HepG2 (cell line): ENCODE measurements around the gene SPTY2D1. TPM values are rescaled to one million over a fixed set of nuclear protein-coding genes. Genes with fewer than 3 reads are reported as not detected.

Experiments
- ATAC-seq: fragments of 200-7000 bp; cut with Tn5 transposase; 3 replicates; pipeline ENCODE4 v1.9.1; 2020; ENCODE audit warnings: mild to moderate bottlenecking, moderate library complexity
- BruUV-seq: library from RNA; stranded (reverse); fragments of 400-500 nt; replicated peaks from 2 replicates; lab custom pipeline; 2021; lab: Mats Ljungman, UMichigan
- CTCF ChIA-PET: fragments of 300-600 bp; formaldehyde crosslinking; extraction: SDS; loops from one replicate; lab custom pipeline; 2021; ENCODE audit warnings: low total read pairs, inconsistent platforms, low intra/inter-chr PET ratio; lab: Yijun Ruan, JAX
- POLR2A ChIA-PET: fragments of 350-600 bp; sonication (Branson Sonifier 250); formaldehyde crosslinking; loops from one replicate; lab custom pipeline; 2020; ENCODE audit warnings: antibody characterized with exemption, inconsistent platforms; lab: Yijun Ruan, JAX
- DNase-seq: peaks from one replicate; pipeline ENCODE4 v3.0.0-alpha.2; 2015; ENCODE audit warnings: low spot score
- FAIRE-seq: peaks from 3 replicates; lab custom pipeline; 2011; peaks lifted over from hg19 to GRCh38; lab: Jason Lieb, UNC
- H2AFZ ChIP-seq: one replicate; pipeline ENCODE4 v1.6.1; 2011; ENCODE audit warnings: low read length, inconsistent platforms
- H3K27ac ChIP-seq: fragments of 300-600 bp; 3 replicates; pipeline ENCODE4 v1.8.0; 2011; ENCODE audit warnings: mixed run types, mild to moderate bottlenecking, mixed read lengths, low read length, inconsistent platforms; ENCODE audit not compliant: insufficient read depth; ENCODE audit errors: extremely low read length
- H3K27me3 ChIP-seq, 2 experiments: fragments of 200-600 bp in 1 of 2; 2 replicates in 1 of 2; 3 replicates in 1 of 2; pipeline versions ENCODE4 v1.6.0 to v1.8.0; 2011; ENCODE audit warnings: low read length in 2 of 2, mild to moderate bottlenecking in 2 of 2, moderate library complexity in 2 of 2, inconsistent platforms in 1 of 2; ENCODE audit not compliant: insufficient read depth in 2 of 2, control insufficient read depth in 1 of 2
- H3K36me3 ChIP-seq, 2 experiments: fragments of 200-600 bp in 1 of 2; replicated peaks in 1 of 2; 2 replicates in 1 of 2; 3 replicates in 1 of 2; pipeline versions ENCODE4 v1.5.1 to v1.8.0; 2011; ENCODE audit warnings: low read length in 2 of 2, inconsistent platforms in 1 of 2; ENCODE audit not compliant: insufficient read depth in 2 of 2, control insufficient read depth in 1 of 2
- H3K4me1 ChIP-seq: 2 replicates; pipeline ENCODE4 v1.5.1; 2012; ENCODE audit warnings: low read length, inconsistent platforms; ENCODE audit not compliant: insufficient read depth
- H3K4me2 ChIP-seq: 2 replicates; pipeline ENCODE4 v1.6.0; 2011; ENCODE audit warnings: low read depth, low read length, inconsistent platforms
- H3K4me3 ChIP-seq, 3 experiments: fragments of 200-600 bp in 1 of 3; sonication (generic), shearing (Covaris generic) in 1 of 3; replicated peaks in 1 of 3; 2 replicates each; pipeline ENCODE4 v1.5.1; 2011 to 2016; ENCODE audit warnings: low read length in 3 of 3, inconsistent platforms in 2 of 3, low read depth in 2 of 3, mild to moderate bottlenecking in 2 of 3, control low read depth in 1 of 3, mixed read lengths in 1 of 3; ENCODE audit not compliant: insufficient read depth in 1 of 3
- H3K79me2 ChIP-seq: one replicate; pipeline ENCODE4 v1.6.1; 2011; ENCODE audit warnings: low read length, inconsistent platforms; ENCODE audit not compliant: insufficient read depth
- H3K9ac ChIP-seq: 2 replicates; pipeline ENCODE4 v1.6.0; 2011; ENCODE audit warnings: mild to moderate bottlenecking, low read depth, low read length, inconsistent platforms; ENCODE audit not compliant: insufficient read depth
- H3K9me3 ChIP-seq: 2 replicates; pipeline ENCODE4 v1.5.1; 2012; ENCODE audit warnings: mild to moderate bottlenecking, low read length
- H4K20me1 ChIP-seq: 2 replicates; pipeline ENCODE4 v1.6.0; 2011; ENCODE audit warnings: inconsistent platforms, mild to moderate bottlenecking, low read length, moderate library complexity; ENCODE audit not compliant: insufficient read depth
- CBX5 ChIP-seq: sonication (generic); formaldehyde crosslinking; IDR thresholded peaks from 2 replicates; pipeline ENCODE4 v1.4.0; 2020; ENCODE audit warnings: missing genetic modification reagents, borderline replicate concordance
- ELF1 ChIP-seq: sonication (generic); formaldehyde crosslinking; IDR thresholded peaks from 2 replicates; pipeline ENCODE4 v1.4.0; 2020; ENCODE audit warnings: missing genetic modification reagents
- HDAC6 ChIP-seq: fragments of 200-600 bp; sonication (generic); IDR thresholded peaks from 2 replicates; pipeline ENCODE4 v1.7.0; 2017; ENCODE audit warnings: mild to moderate bottlenecking, antibody characterized with exemption, low read length, low read depth
- HMG20A ChIP-seq: IDR thresholded peaks from 2 replicates; pipeline ENCODE4 v1.6.1; 2016; ENCODE audit warnings: borderline replicate concordance
- KDM5A ChIP-seq: fragments of 200-600 bp; sonication (generic); IDR thresholded peaks from 2 replicates; pipeline ENCODE4 v1.7.0; 2018; ENCODE audit warnings: antibody characterized with exemption, mild to moderate bottlenecking, low read length, borderline replicate concordance
- STAT5B ChIP-seq: sonication (generic); formaldehyde crosslinking; IDR thresholded peaks from 2 replicates; pipeline ENCODE4 v1.4.0; 2020; ENCODE audit warnings: missing genetic modification reagents
- ZIK1 ChIP-seq: sonication (generic); formaldehyde crosslinking; IDR thresholded peaks from 2 replicates; pipeline ENCODE4 v1.5.0; 2020; ENCODE audit warnings: mild to moderate bottlenecking, low read depth, missing genetic modification reagents, borderline replicate concordance
- WGBS: methylation state at CpG from one replicate; pipeline ENCODE4 v1.1.6; 2017; ENCODE audit warnings: low lambda C conversion rate; 5-methylcytosine and 5-hydroxymethylcytosine counted together
- in situ Hi-C: cut with HindIII; loops from 2 replicates; pipeline ENCODE4 v1.10.0; 2017; ENCODE audit warnings: low pct_unique_long_range_greater_than_20kb; ENCODE audit not compliant: extremely low pct_ligation_motif_present
- intact Hi-C: fragments of 100-400 bp; cut with micrococcal nuclease; formaldehyde crosslinking; loops from one replicate; pipeline ENCODE4 v1.10.0; 2022; ENCODE audit not compliant: unreplicated experiment
- polyA plus RNA-seq, 8 experiments: library from polyadenylated mRNA; depleted of rRNA in 3 of 8; stranded (reverse) in 7 of 8; unstranded in 1 of 8; fragments of >200 nt; fragmentation: Illumina TruSeq in 4 of 8; extraction: Trizol in 4 of 8; gene quantifications; 2 replicates each; pipeline versions ENCODE4 v1.2.1 to v1.2.3, GENCODE V29; 2011 to 2016; ENCODE audit warnings: low read depth in 4 of 8, missing spikeins in 1 of 8, mixed read lengths in 1 of 8; ENCODE audit not compliant: insufficient read depth in 1 of 8
- total RNA-seq, 5 experiments: library from RNA; depleted of rRNA; stranded (reverse); fragments of >200 nt; fragmentation: Illumina TruSeq; extraction: Trizol; gene quantifications; 2 replicates each; pipeline ENCODE4 v1.2.3, GENCODE V29; 2016; ENCODE audit warnings: low read depth in 1 of 5
- TF ChIP-seq, protein P1 (sequence below): sonication (generic); formaldehyde crosslinking; IDR thresholded peaks from 2 replicates; pipeline ENCODE4 v1.5.0; 2020; ENCODE audit warnings: missing genetic modification reagents, mild to moderate bottlenecking, borderline replicate concordance
- TF ChIP-seq, protein P2 (sequence below): IDR thresholded peaks from 2 replicates; pipeline ENCODE4 v1.6.1; 2016; ENCODE audit warnings: low read depth, missing genetic modification reagents, missing compliant biosample characterization

SPTY2D1 gene
- total and polyA plus RNA-seq, 2 of the 13 experiments (the other 11 are each of a cell fraction or from before 2014, with no cell fraction given), result 6.9 to 14.8 TPM

DNA sequence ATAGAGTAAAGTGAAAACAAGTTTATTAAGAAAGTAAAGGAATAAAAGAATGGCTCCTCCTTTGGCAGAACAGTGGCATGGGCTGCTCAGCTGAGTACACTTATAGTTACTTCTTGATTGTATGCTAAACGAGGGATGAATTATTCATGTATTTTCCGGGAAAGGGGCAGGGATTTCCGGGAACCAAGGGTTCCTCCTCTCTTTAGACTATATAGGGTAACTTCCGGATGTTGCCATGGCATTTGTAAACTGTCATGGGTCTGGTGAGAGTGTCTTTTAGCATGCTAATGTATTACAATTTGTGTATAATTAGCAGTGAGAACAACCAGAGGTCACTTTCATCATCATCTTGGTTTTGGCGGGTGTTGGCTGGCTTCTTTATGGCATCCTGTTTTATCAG is 23.5 kb upstream of the SPTY2D1 start:
- Histone ChIP-seq H3K4me3 (no peak overlapping the region), H3K27me3 (no peaks in the 10 kb centered on the region), H3K9me3 (no peaks in the 10 kb centered on the region), H3K79me2 (no peaks in the 10 kb centered on the region), H4K20me1 (no peaks in the 10 kb centered on the region), H3K4me1 (no peaks in the 10 kb centered on the region), H3K27ac (no peak overlapping the region), H3K9ac (no peak overlapping the region), H3K4me2 (no peak overlapping the region), H2AFZ (no peak overlapping the region), H3K36me3 (no peaks in the 10 kb centered on the region)
- TF ChIP-seq HDAC6 (no peak), CBX5 (CRISPR knock-in tag) (no peak), KDM5A (no peak), STAT5B (CRISPR knock-in tag) (no peak), HMG20A (no peak)
- TF ChIP-seq, protein P1, sequence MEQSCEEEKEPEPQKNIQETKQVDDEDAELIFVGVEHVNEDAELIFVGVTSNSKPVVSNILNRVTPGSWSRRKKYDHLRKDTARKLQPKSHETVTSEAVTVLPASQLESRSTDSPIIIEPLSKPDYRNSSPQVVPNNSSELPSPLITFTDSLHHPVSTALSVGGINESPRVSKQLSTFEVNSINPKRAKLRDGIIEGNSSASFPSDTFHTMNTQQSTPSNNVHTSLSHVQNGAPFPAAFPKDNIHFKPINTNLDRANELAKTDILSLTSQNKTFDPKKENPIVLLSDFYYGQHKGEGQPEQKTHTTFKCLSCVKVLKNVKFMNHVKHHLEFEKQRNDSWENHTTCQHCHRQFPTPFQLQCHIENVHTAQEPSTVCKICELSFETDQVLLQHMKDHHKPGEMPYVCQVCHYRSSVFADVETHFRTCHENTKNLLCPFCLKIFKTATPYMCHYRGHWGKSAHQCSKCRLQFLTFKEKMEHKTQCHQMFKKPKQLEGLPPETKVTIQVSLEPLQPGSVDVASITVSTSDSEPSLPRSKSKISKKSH (CRISPR knock-in tag), result no peak
- ATAC-seq (no peak), DNase-seq (no peak), FAIRE-seq (no peak)
- ChIA-PET CTCF (no interaction called here), POLR2A (no interaction called here)
- in situ Hi-C loops, result no loop called here
- WGBS, result 20% methylated on average over 4 of the region's 5 CpGs
- intact Hi-C loops, result no loop called here
- BruUV-seq, result no TSS peak

DNA sequence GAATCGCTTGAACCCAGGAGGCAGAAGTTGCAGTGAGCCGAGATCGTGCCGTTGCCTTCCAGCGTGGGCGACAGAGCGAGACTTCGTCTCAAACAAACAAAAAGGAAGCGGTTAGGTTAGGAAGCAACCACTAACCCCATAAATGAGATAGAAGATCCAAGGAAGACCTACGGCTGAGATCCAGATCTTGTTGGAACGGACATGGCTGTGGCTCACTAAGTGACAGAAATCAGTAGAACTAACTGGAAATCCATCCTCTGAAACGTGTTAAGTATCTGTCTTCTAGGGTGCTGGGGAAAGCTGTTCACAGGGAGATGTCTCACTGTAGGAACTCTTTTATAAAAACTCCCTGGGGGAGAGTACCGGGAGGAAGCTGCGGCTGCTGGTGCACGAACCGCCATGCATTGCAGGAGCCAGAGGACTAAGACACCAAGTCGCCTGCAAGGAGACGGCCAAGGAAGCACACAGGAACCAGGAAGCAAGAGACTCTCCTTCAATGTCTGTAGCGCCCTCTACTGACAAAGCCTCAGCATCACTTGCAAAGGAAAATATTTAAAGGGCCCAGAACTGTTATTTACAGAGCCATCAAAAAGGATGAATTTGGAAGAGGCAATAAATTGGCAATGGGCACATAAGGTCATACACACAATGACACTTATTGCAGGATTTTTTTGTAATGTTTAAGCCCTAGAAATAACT is 16.9 kb upstream of the SPTY2D1 start:
- ChIA-PET POLR2A (no interaction called here), CTCF (interaction anchor here (1.3 kb wide), 1 partner anchor 111 kb away, joined by 10 read pairs; no protein-coding TSS in a partner anchor)
- no peak overlapping the region for H3K4me2 ChIP-seq
- no peaks in the 10 kb centered on the region for H3K9me3 ChIP-seq
- BruUV-seq, result no TSS peak
- intact Hi-C loops, result no loop called here
- H3K27me3 ChIP-seq, result no peaks in the 10 kb centered on the region
- ATAC-seq, result peak; percentile 53; the same call in 2 of the 3 replicates
- no peaks in the 10 kb centered on the region for H3K79me2 ChIP-seq
- WGBS, result 80% methylated on average over 19 of the region's 19 CpGs
- H4K20me1 ChIP-seq, result no peaks in the 10 kb centered on the region
- no peaks in the 10 kb centered on the region for H3K36me3 ChIP-seq
- peak; percentile 21 for FAIRE-seq
- H3K4me3 ChIP-seq, result no peak overlapping the region
- in situ Hi-C loops, result no loop called here
- H2AFZ ChIP-seq, result no peak overlapping the region
- peaks cover 8% of the 10 kb centered on the region; the same call in 1 of the 2 replicates for H3K4me1 ChIP-seq
- peak; percentile 49 for DNase-seq
- H3K9ac ChIP-seq, result no peak overlapping the region
- no peak overlapping the region for H3K27ac ChIP-seq
- TF ChIP-seq ELF1 (CRISPR knock-in tag) (peak; percentile 16; the same call in 1 of the 2 replicates), ZIK1 (CRISPR knock-in tag) (no peak)
- TF ChIP-seq, protein P2, sequence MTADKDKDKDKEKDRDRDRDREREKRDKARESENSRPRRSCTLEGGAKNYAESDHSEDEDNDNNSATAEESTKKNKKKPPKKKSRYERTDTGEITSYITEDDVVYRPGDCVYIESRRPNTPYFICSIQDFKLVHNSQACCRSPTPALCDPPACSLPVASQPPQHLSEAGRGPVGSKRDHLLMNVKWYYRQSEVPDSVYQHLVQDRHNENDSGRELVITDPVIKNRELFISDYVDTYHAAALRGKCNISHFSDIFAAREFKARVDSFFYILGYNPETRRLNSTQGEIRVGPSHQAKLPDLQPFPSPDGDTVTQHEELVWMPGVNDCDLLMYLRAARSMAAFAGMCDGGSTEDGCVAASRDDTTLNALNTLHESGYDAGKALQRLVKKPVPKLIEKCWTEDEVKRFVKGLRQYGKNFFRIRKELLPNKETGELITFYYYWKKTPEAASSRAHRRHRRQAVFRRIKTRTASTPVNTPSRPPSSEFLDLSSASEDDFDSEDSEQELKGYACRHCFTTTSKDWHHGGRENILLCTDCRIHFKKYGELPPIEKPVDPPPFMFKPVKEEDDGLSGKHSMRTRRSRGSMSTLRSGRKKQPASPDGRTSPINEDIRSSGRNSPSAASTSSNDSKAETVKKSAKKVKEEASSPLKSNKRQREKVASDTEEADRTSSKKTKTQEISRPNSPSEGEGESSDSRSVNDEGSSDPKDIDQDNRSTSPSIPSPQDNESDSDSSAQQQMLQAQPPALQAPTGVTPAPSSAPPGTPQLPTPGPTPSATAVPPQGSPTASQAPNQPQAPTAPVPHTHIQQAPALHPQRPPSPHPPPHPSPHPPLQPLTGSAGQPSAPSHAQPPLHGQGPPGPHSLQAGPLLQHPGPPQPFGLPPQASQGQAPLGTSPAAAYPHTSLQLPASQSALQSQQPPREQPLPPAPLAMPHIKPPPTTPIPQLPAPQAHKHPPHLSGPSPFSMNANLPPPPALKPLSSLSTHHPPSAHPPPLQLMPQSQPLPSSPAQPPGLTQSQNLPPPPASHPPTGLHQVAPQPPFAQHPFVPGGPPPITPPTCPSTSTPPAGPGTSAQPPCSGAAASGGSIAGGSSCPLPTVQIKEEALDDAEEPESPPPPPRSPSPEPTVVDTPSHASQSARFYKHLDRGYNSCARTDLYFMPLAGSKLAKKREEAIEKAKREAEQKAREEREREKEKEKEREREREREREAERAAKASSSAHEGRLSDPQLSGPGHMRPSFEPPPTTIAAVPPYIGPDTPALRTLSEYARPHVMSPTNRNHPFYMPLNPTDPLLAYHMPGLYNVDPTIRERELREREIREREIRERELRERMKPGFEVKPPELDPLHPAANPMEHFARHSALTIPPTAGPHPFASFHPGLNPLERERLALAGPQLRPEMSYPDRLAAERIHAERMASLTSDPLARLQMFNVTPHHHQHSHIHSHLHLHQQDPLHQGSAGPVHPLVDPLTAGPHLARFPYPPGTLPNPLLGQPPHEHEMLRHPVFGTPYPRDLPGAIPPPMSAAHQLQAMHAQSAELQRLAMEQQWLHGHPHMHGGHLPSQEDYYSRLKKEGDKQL (CRISPR knock-in tag), result no peak
